Neural progenitor cell (in vitro differentiated cells): Measurements from ENCODE around the gene CYSLTR2. TPM values are rescaled to one million over a fixed set of nuclear protein-coding genes. Genes with fewer than 3 reads are reported as not detected.

Source experiments
- DNase-seq: peaks from one replicate; pipeline ENCODE4 v3.0.0-alpha.2; 2016; ENCODE audit warnings: low spot score
- H2AFZ ChIP-seq: fragments of 200-600 bp; sonication (generic); replicated peaks from 2 replicates; pipeline ENCODE4 v1.6.1; 2016; ENCODE audit warnings: antibody characterized with exemption
- H3F3A ChIP-seq: fragments of 200-600 bp; sonication (generic); 2 replicates; pipeline ENCODE4 v1.6.1; 2016; ENCODE audit warnings: antibody characterized with exemption, low read depth
- H3K27ac ChIP-seq: fragments of 200-600 bp; sonication (generic); 2 replicates; pipeline ENCODE4 v1.5.1; 2016; ENCODE audit warnings: mild to moderate bottlenecking
- H3K27me3 ChIP-seq: fragments of 200-600 bp; sonication (generic); 2 replicates; pipeline ENCODE4 v1.6.1; 2016; ENCODE audit warnings: mild to moderate bottlenecking, moderate library complexity
- H3K36me3 ChIP-seq: fragments of 200-600 bp; sonication (generic); 2 replicates; pipeline ENCODE4 v1.5.1; 2016
- H3K4me1 ChIP-seq: fragments of 200-600 bp; sonication (generic); 2 replicates; pipeline ENCODE4 v1.6.1; 2016; ENCODE audit warnings: mixed run types
- H3K4me2 ChIP-seq: fragments of 200-600 bp; sonication (generic); 2 replicates; pipeline ENCODE4 v1.6.1; 2016
- H3K4me3 ChIP-seq: fragments of 200-600 bp; sonication (generic); 2 replicates; pipeline ENCODE4 v1.5.1; 2016
- H3K79me2 ChIP-seq: fragments of 200-600 bp; sonication (generic); 2 replicates; pipeline ENCODE4 v1.6.1; 2016; ENCODE audit warnings: low read depth
- H3K9ac ChIP-seq: fragments of 200-600 bp; sonication (generic); 2 replicates; pipeline ENCODE4 v1.6.1; 2016
- H3K9me3 ChIP-seq: fragments of 200-600 bp; sonication (generic); 2 replicates; pipeline ENCODE4 v1.5.1; 2016; ENCODE audit warnings: low read depth
- H4K20me1 ChIP-seq: fragments of 200-600 bp; sonication (generic); 2 replicates; pipeline ENCODE4 v1.6.1; 2016; ENCODE audit warnings: low read depth
- H3K27ac Mint-ChIP-seq: 3 replicates; pipeline ENCODE4 v1.8.0; 2021; ENCODE audit warnings: mixed read lengths
- H3K27me3 Mint-ChIP-seq: 2 replicates; pipeline ENCODE4 v1.8.0; 2022; ENCODE audit warnings: low read depth, mild to moderate bottlenecking, inconsistent platforms, moderate library complexity, mixed read lengths; ENCODE audit not compliant: insufficient read depth
- H3K36me3 Mint-ChIP-seq: 3 replicates; pipeline ENCODE4 v1.8.0; 2021; ENCODE audit warnings: mixed read lengths
- H3K4me1 Mint-ChIP-seq: 3 replicates; pipeline ENCODE4 v1.8.0; 2021; ENCODE audit warnings: mixed read lengths
- H3K4me3 Mint-ChIP-seq: 3 replicates; pipeline ENCODE4 v1.8.0; 2021; ENCODE audit warnings: mild to moderate bottlenecking, moderate library complexity, mixed read lengths
- H3K9me3 Mint-ChIP-seq: 3 replicates; pipeline ENCODE4 v1.8.0; 2020; ENCODE audit warnings: mixed read lengths
- CTCF ChIP-seq: fragments of 200-600 bp; sonication (generic); IDR thresholded peaks from 2 replicates; pipeline ENCODE4 v1.5.1; 2017; ENCODE audit warnings: antibody characterized with exemption, mild to moderate bottlenecking
- EZH2 ChIP-seq: fragments of 200-600 bp; sonication (generic); IDR thresholded peaks from 2 replicates; pipeline ENCODE4 v1.6.1; 2017; ENCODE audit warnings: antibody characterized with exemption, mild to moderate bottlenecking, moderate library complexity
- EZH2phosphoT487 ChIP-seq: fragments of 200-600 bp; sonication (generic); IDR thresholded peaks from 2 replicates; pipeline ENCODE4 v1.6.1; 2017; ENCODE audit warnings: antibody characterized with exemption
- total RNA-seq: library from RNA; depleted of rRNA; stranded (reverse); fragments of >200 nt; gene quantifications from 2 replicates; pipeline ENCODE4 v1.2.3, GENCODE V29; 2015; ENCODE audit warnings: low replicate concordance

CYSLTR2 gene
- total RNA-seq, 1 donor from 2014 or later, result not detected

DNA sequence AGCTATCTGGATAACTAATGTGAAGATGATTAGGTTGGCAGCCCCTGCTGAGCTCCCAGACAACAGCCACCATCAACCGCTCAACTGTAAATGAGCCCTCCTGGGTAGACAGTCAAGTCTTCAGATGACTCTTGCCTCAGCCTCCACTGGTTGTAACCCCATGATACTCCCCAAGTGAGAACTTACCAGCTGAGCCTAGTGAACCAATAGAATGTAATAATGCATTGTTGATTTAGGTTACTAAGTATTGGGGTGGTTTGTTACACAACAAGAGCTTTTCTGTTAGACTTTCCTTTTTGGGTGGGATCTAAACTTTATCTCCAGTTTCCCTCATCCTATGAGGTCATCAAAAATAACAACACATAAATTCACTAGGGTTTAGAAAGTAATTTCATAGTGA is 69.4 kb downstream of the CYSLTR2 start:
- no peaks in the 10 kb centered on the region for H3K27me3 Mint-ChIP-seq
- TF ChIP-seq EZH2, result no peak
- TF ChIP-seq EZH2phosphoT487, result no peak
- no peak for TF ChIP-seq CTCF

DNA sequence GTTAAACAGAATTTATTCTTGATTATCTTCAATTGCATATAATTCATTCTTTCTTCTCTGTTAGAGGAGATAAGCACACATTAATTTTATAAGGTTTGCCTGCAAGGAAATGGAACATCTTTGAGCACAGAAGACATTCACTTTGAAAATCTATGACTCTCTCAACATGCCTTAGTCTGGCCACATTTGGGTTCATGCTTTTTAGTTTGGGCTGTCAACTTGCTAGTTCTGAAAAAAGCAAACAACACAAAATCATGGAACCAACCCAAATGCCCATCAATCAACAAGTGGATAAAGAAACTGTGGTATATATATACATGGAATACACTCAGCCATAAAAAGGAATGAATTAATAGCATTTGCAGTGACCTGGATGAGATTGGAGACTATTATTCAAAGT is 71.5 kb downstream of the CYSLTR2 start:
- Histone ChIP-seq H3K4me2 (no peak overlapping the region), H4K20me1 (no peaks in the 10 kb centered on the region), H3K36me3 (no peaks in the 10 kb centered on the region), H3K4me1 (no peaks in the 10 kb centered on the region), H3K9me3 (no peaks in the 10 kb centered on the region), H3K27ac (no peak overlapping the region), H3K4me3 (no peak overlapping the region), H2AFZ (no peak overlapping the region), H3K9ac (no peak overlapping the region), H3F3A (no peaks in the 10 kb centered on the region), H3K27me3 (no peaks in the 10 kb centered on the region), H3K79me2 (no peaks in the 10 kb centered on the region)
- no peak for TF ChIP-seq CTCF
- no peak for TF ChIP-seq EZH2phosphoT487
- TF ChIP-seq EZH2, result no peak
- Mint-ChIP-seq H3K27me3 (peaks cover 3% of the 10 kb centered on the region), H3K36me3 (no peaks in the 10 kb centered on the region), H3K4me1 (peaks cover 13% of the 10 kb centered on the region), H3K9me3 (peaks cover under 1% of the 10 kb centered on the region), H3K4me3 (no peak overlapping the region), H3K27ac (no peak overlapping the region)
- DNase-seq, result no peak

More for the DNA sequence above, 69.4 kb downstream of the CYSLTR2 start:
- Histone ChIP-seq H3K27me3 (no peaks in the 10 kb centered on the region), H2AFZ (no peak overlapping the region), H3K4me2 (no peak overlapping the region), H3K79me2 (no peaks in the 10 kb centered on the region), H3K9me3 (no peaks in the 10 kb centered on the region), H3F3A (no peaks in the 10 kb centered on the region), H4K20me1 (no peaks in the 10 kb centered on the region), H3K9ac (no peak overlapping the region), H3K27ac (no peak overlapping the region), H3K36me3 (no peaks in the 10 kb centered on the region), H3K4me1 (no peaks in the 10 kb centered on the region), H3K4me3 (no peak overlapping the region)
- no peaks in the 10 kb centered on the region for H3K36me3 Mint-ChIP-seq
- no peak overlapping the region for H3K4me3 Mint-ChIP-seq
- no peak overlapping the region for H3K27ac Mint-ChIP-seq
- peaks cover 5% of the 10 kb centered on the region for H3K9me3 Mint-ChIP-seq
- DNase-seq, result no peak
- peaks cover 13% of the 10 kb centered on the region for H3K4me1 Mint-ChIP-seq

GRCh38 chr13:48726711-48727110 is 73.0 kb downstream of the CYSLTR2 start:
- H3K4me1 Mint-ChIP-seq, result peaks cover 13% of the 10 kb centered on the region
- H3K27me3 ChIP-seq, result peaks cover 2% of the 10 kb centered on the region
- H4K20me1 ChIP-seq, result no peaks in the 10 kb centered on the region
- H3K9me3 Mint-ChIP-seq, result peaks cover 4% of the 10 kb centered on the region
- no peaks in the 10 kb centered on the region for H3K36me3 Mint-ChIP-seq
- no peak overlapping the region for H3K4me3 ChIP-seq
- H2AFZ ChIP-seq, result no peak overlapping the region
- H3K9me3 ChIP-seq, result no peaks in the 10 kb centered on the region
- H3K9ac ChIP-seq, result no peak overlapping the region
- H3K36me3 ChIP-seq, result no peaks in the 10 kb centered on the region
- H3F3A ChIP-seq, result no peaks in the 10 kb centered on the region
- H3K4me2 ChIP-seq, result no peak overlapping the region
- no peak overlapping the region for H3K27ac Mint-ChIP-seq
- peaks cover 4% of the 10 kb centered on the region for H3K27me3 Mint-ChIP-seq
- H3K4me1 ChIP-seq, result no peaks in the 10 kb centered on the region
- no peaks in the 10 kb centered on the region for H3K79me2 ChIP-seq
- no peak overlapping the region for H3K27ac ChIP-seq
- no peak for DNase-seq
- no peak overlapping the region for H3K4me3 Mint-ChIP-seq
- TF ChIP-seq EZH2phosphoT487 (no peak), CTCF (no peak), EZH2 (no peak)
